AG09319 (cell line): ENCODE measurements around the gene SUPT4H1.

Source experiments
- DNase-seq: peaks from one replicate; pipeline ENCODE4 v3.0.0-alpha.2; 2010; ENCODE audit warnings: low read depth; ENCODE audit errors: extremely low read depth
- TF ChIP-seq, protein P1 (sequence below): IDR thresholded peaks from 2 replicates; pipeline ENCODE4 v1.5.1; 2011; ENCODE audit warnings: low read depth, mild to moderate bottlenecking, inconsistent platforms, low read length, moderate library complexity

The SUPT4H1 gene

DNA sequence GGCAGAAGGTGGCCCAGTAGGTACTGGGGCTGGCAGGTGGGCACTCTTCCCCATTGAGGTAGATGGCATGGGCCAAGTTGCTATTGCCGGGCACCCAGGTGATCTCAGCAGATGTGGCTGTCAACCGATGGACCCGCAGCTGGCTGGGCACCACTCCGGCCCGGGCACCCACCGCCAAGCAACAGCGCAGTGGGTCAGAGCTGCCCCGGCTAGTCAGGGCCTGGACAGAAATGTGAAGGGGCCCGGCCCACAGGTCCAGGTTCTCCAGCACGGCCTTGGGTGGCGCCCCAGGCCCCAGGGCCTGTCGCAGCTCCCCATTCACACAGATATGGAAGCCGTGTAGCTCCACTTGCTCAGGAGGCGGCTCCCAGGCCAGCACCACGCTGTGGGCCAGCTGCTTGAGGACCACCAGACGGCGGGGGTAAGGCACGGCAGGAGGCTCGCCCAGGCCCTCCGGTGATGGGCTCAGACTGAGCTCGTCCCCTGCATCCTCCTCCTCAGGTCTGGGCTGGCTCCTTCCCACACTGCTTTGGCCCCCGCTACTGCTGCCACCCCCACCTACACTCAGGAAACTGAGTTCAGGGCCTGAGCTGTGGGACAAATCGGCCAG, 39.9 kb downstream of the SUPT4H1 start:
- TF ChIP-seq, protein P1, sequence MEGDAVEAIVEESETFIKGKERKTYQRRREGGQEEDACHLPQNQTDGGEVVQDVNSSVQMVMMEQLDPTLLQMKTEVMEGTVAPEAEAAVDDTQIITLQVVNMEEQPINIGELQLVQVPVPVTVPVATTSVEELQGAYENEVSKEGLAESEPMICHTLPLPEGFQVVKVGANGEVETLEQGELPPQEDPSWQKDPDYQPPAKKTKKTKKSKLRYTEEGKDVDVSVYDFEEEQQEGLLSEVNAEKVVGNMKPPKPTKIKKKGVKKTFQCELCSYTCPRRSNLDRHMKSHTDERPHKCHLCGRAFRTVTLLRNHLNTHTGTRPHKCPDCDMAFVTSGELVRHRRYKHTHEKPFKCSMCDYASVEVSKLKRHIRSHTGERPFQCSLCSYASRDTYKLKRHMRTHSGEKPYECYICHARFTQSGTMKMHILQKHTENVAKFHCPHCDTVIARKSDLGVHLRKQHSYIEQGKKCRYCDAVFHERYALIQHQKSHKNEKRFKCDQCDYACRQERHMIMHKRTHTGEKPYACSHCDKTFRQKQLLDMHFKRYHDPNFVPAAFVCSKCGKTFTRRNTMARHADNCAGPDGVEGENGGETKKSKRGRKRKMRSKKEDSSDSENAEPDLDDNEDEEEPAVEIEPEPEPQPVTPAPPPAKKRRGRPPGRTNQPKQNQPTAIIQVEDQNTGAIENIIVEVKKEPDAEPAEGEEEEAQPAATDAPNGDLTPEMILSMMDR, result no peak
- DNase-seq, result no peak

DNA sequence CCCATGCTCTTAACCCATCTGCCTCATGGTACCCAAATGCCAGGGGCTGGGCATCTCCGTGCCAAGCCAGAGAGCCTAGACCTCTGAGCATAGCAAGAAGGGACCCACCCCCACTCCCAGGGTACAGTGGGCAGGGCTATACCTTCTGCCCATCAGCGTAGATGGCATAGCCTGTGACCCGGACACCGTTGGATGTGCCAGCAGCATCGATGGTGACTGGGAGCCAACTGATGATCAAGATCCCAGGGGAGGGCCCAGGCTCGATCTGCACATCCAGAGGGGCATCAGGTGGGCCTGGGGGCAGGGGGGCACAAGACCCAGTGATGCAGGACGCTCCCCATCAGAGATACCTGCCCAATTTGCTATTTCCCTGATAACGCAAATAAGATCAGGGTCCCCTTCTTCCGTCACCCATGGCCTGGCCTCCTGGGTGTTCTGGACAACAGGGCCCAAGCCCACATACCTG, 40.5 kb downstream of the SUPT4H1 start:
- TF ChIP-seq, protein P1, result no peak
- no peak for DNase-seq

DNA sequence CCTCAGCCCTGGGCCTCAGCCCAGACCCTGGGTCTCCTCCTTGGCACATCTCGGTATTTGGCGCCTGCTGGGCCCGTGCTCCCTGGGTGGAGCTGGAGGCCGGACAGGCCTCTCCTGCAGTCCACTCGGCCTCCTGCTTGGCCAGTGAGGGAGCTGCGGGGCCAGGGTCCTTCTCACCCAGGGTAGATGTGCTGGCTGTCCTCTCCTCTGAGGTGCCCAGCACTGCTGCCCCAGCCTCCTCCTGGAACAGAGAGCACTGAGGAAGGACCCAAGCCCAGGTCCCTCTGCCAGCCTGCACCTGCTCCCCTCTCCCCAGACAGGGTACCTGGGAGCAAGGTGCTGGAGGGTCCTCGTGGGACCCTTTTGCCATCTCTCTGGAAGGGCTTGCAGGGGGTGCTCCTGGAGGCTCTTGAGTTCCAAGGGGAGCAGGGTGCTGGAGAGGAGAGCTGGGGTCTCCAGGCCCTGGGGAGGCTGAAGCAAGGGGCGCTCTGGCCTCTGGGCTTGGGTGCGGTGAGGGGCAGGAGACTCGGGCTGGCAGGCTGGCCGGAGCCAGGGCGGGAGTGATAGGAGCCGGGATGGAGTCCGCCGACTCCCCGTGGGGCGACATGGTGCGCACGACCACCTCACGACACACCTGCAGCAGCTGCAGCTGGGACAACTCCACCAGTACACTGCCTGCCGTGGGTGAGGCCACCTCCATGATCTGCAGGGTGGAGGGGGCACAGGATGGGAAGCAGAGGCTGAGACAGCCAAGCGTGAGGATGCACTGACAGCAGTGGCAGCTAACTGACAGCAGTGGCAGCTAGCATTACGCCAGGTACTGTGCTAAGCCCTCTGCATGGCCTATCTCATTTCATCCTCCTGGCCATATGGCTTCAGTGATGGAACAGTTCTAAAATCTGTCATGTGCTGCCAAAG, 41.2 kb downstream of the SUPT4H1 start:
- TF ChIP-seq, protein P1, result no peak
- no peak for DNase-seq

DNA sequence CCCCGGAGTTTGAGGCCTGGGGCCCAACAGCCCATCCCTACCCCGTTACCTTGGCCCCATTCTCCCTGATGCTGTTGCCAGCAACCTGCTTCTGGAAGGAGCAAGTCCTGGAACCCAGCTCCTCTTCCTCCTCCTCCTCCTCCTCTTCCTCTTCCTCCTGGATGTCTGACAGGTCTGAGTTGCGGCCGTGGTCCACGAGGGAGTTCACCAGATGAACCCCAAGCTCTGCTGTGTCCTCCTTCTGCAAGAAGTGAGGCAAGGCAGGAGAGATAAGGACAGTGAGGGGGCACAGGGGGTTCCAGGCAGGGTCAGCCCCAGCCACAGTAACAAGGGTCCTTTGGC, 42.1 kb downstream of the SUPT4H1 start:
- TF ChIP-seq, protein P1, result no peak
- no peak for DNase-seq

DNA sequence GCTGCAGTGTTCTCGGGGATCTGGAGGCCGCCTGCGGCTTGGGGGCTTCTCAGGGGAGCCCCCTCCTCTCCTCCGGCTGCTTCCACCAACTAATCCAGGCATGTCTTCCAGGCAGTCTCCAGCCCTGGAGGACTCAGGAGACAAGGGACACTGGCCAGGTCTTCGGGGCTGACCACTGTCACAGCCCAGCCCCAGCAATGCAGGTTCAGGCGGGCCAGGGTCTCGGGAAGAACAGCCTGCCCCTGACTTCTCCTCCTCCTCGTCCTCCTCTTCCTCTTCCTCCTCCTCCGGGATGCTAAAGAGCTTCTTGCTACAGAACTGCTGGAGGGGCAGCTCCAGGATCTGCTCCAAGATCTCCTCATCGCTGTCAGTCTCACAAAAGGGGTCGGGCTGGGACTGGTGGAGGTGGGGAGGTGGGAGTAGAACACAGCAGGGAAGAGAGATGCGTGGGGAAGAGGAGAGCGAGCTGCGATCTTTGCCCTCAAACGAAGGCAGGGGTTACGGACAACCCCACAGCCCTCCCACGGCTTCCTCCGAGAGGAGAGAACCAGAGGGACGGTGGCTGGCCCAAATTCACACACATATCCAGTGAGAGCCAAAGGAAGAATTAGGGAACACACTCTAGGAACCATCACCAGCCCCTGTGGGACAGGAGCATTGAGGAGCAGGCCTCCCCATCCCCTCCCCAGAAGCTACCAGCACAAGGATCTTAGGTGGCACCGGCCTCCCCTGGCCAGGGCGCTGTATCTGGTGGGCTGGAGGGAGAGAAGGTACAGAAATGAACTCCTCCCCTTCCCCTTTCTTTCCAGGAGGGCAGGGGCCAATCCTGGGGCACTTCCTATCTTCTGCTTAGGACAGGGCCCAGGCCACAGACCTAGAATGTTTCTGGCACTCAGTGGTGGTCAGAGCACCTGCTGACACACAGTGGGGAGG, 42.8 kb downstream of the SUPT4H1 start:
- TF ChIP-seq, protein P1, result no peak
- DNase-seq, result no peak

DNA sequence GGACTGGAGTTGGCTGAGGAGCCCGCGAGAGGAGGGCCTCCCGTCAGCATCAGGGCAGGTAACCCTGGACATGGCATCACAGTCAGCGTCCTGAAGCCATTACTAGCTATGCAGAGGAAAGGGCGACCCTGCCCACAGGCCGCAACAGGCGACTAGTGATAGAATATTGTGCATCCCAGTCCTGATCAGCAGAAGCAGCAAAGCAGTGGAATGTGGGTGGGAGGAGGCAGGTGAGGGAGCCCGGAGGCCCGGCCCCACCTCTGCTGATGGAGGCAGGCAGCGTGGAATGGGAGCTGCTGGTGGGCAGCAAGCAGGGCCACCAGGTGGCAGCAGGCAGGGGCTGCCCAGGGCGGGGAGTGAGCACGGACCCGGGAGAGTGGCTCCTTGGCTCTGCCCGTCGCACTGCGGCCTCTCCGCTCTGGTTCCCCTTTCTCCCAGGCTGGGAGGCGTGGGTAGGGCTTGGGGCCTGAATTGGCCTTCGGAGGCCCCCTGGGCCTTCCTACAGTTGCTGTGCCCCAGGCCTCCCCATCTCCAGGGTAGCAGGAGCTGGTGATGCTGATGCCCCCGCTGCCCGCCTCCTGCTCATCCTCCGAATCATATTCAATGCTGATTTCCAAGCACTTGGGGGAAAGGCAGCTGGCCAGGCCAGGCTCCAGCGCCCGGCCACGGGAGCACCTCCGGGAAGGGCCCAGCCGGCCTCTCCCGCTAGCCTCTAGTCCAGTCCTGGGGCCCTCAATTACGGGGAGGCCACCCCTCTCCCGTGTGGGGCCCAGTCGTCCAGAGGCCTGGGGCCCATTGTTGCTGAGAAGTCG, 43.6 kb downstream of the SUPT4H1 start:
- no peak for DNase-seq
- TF ChIP-seq, protein P1, result no peak; the same call in 1 of the 2 replicates
